ENCODE measurements around the gene UGT2B11.
"Not testable (repeated sequence)": the region's sequence is repeated elsewhere in the genome, so short reads cannot be mapped to it uniquely, and the experiment has no call there.

The UGT2B11 gene

DNA sequence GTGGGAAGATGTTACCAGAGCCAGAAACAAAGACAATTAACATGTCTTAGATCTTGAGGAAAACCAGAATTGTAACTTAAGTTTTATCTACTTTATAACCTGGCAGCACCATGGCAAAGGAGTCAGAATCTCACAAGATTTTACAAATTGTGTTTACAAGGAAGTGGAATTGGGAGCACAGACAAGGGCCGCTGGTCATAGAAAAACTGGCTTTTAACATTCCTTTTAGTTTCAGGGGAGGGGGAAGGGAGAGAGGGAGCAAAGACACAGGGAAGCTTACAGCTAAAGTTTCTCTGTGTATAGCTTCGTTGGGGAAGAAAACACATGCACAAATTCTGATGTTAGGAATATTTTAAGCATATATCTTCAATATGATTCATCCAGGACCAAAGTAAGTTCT lies 10.3 kb upstream of the UGT2B11 start:
- no peak for TF ChIP-seq CTCF (IDR thresholded peaks at IDR 0.05)
- no peaks in the 10 kb centered on the region for H3K4me1 ChIP-seq (ENCODE audit: control insufficient read depth in 1 of 2, insufficient read depth in 1 of 2, low read depth in 1 of 2, low read length in 1 of 2)
- H3K9me3 ChIP-seq, result no peaks in the 10 kb centered on the region
- H3K36me3 ChIP-seq, result no peaks in the 10 kb centered on the region
- H3K27me3 ChIP-seq, result no peaks in the 10 kb centered on the region
- no peak overlapping the region for H3K27ac ChIP-seq
- H3K4me3 ChIP-seq (ENCODE audit: low read depth in 1 of 2, low read length in 1 of 2), result no peak overlapping the region

DNA sequence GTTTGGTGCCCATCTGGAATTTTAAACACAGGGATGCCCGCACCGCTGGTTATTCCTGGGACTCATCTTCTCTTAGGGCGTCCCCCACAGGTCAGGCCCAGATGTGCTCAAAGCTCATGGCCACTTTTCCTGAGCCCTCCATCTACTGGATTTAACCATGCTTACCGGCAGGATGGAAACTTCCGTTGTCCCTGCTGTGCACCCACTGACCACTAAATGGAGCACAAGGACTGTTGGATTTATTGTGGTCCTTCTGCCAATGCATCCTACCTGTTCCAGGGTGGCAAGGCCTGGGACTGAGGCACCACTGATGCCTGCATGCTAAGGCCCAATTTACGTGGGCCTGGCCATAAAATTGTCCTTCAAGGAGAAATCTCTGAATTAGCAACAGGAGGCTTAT lies 8.7 kb upstream of the UGT2B11 start:
- not testable (repeated sequence) for H3K27ac ChIP-seq; H3K9me3 ChIP-seq; H3K27me3 ChIP-seq; H3K36me3 ChIP-seq; H3K4me1 ChIP-seq (ENCODE audit: control insufficient read depth in 1 of 2, insufficient read depth in 1 of 2, low read depth in 1 of 2, low read length in 1 of 2); H3K4me3 ChIP-seq (ENCODE audit: low read depth in 1 of 2, low read length in 1 of 2)

GRCh38 chr4:69218491-69218890 lies 3.9 kb upstream of the UGT2B11 start:
- H3K4me1 ChIP-seq (ENCODE audit: control insufficient read depth in 1 of 2, insufficient read depth in 1 of 2, low read depth in 1 of 2, low read length in 1 of 2); H3K27ac ChIP-seq; H3K36me3 ChIP-seq; H3K27me3 ChIP-seq; H3K9me3 ChIP-seq; H3K4me3 ChIP-seq (ENCODE audit: low read depth in 1 of 2, low read length in 1 of 2): not testable (repeated sequence)

- Histone ChIP-seq H3K9me3 (no peaks in the 10 kb centered on the region), H3K27ac (no peak overlapping the region), H3K4me3 (ENCODE audit: low read depth in 1 of 2, low read length in 1 of 2) (no peak overlapping the region), H3K36me3 (no peaks in the 10 kb centered on the region), H3K4me1 (ENCODE audit: control insufficient read depth in 1 of 2, insufficient read depth in 1 of 2, low read depth in 1 of 2, low read length in 1 of 2) (no peaks in the 10 kb centered on the region), H3K27me3 (no peaks in the 10 kb centered on the region)
- no peak for TF ChIP-seq CTCF (IDR thresholded peaks at IDR 0.05)
Measured at GRCh38 chr4:69210911-69211310, 3.6 kb downstream of the UGT2B11 start.

- H3K9me3 ChIP-seq; H3K36me3 ChIP-seq; H3K4me3 ChIP-seq (ENCODE audit: low read depth in 1 of 2, low read length in 1 of 2); H3K27me3 ChIP-seq; H3K4me1 ChIP-seq (ENCODE audit: control insufficient read depth in 1 of 2, insufficient read depth in 1 of 2, low read depth in 1 of 2, low read length in 1 of 2); H3K27ac ChIP-seq: not testable (repeated sequence)
Measured at GRCh38 chr4:69198506-69198905, 16.0 kb downstream of the UGT2B11 start.

DNA sequence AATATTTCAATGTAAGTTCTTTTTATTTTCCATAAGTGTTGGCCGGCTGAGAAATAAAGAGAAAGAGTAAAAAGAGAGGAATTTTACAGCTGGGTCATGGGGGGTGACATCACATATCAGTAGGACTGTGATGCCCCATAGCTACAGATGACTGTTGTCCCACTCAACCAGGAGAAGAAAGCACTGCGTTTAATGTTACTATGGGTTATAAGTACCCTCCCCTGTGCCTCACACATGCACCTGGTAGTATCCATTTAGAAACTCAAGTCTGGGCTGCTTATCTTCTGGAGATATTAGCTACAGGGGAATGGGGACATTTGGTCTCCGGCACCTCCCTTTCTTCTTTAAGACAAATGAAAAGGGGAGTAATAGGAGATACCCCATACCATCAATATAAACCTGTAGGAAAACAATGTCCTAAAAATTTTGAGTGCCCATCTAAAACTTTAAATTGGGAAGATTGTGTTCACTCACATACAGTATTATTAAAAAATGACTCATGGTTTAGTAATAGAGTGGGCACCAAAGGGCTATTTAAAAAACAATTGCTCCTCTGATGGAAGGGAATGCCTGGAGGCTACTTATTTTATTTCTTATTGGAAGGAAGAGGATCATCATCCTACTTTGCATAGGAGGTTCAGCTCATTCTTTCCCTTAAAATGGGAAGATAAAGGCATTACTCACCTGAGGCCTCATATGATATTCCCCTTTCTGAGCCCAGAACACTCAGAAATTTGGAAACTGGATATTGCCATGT lies 18.2 kb downstream of the UGT2B11 start:
- no peaks in the 10 kb centered on the region for H3K9me3 ChIP-seq
- H3K4me1 ChIP-seq (ENCODE audit: control insufficient read depth in 1 of 2, insufficient read depth in 1 of 2, low read depth in 1 of 2, low read length in 1 of 2), result no peaks in the 10 kb centered on the region
- H3K27me3 ChIP-seq, result no peaks in the 10 kb centered on the region
- no peak overlapping the region for H3K27ac ChIP-seq
- no peak for TF ChIP-seq CTCF (IDR thresholded peaks at IDR 0.05)
- H3K4me3 ChIP-seq (ENCODE audit: low read depth in 1 of 2, low read length in 1 of 2), result no peak overlapping the region
- no peaks in the 10 kb centered on the region for H3K36me3 ChIP-seq

GRCh38 chr4:69194166-69194565 lies 20.4 kb downstream of the UGT2B11 start:
- no peaks in the 10 kb centered on the region for H3K36me3 ChIP-seq
- no peak overlapping the region for H3K4me3 ChIP-seq (ENCODE audit: low read depth in 1 of 2, low read length in 1 of 2)
- no peaks in the 10 kb centered on the region for H3K27me3 ChIP-seq
- no peak overlapping the region for H3K27ac ChIP-seq
- no peaks in the 10 kb centered on the region for H3K9me3 ChIP-seq
- no peaks in the 10 kb centered on the region for H3K4me1 ChIP-seq (ENCODE audit: control insufficient read depth in 1 of 2, insufficient read depth in 1 of 2, low read depth in 1 of 2, low read length in 1 of 2)
- TF ChIP-seq CTCF (IDR thresholded peaks at IDR 0.05), result no peak

GRCh38 chr4:69191905-69192304 lies 22.6 kb downstream of the UGT2B11 start:
- H3K27me3 ChIP-seq; H3K4me3 ChIP-seq (ENCODE audit: low read depth in 1 of 2, low read length in 1 of 2); H3K27ac ChIP-seq; H3K4me1 ChIP-seq (ENCODE audit: control insufficient read depth in 1 of 2, insufficient read depth in 1 of 2, low read depth in 1 of 2, low read length in 1 of 2); H3K36me3 ChIP-seq; H3K9me3 ChIP-seq: not testable (repeated sequence)

GRCh38 chr4:69190621-69191020 lies 23.9 kb downstream of the UGT2B11 start:
- H3K4me1 ChIP-seq (ENCODE audit: control insufficient read depth in 1 of 2, insufficient read depth in 1 of 2, low read depth in 1 of 2, low read length in 1 of 2); H3K36me3 ChIP-seq; H3K9me3 ChIP-seq; H3K27ac ChIP-seq; H3K27me3 ChIP-seq; H3K4me3 ChIP-seq (ENCODE audit: low read depth in 1 of 2, low read length in 1 of 2): not testable (repeated sequence)

DNA sequence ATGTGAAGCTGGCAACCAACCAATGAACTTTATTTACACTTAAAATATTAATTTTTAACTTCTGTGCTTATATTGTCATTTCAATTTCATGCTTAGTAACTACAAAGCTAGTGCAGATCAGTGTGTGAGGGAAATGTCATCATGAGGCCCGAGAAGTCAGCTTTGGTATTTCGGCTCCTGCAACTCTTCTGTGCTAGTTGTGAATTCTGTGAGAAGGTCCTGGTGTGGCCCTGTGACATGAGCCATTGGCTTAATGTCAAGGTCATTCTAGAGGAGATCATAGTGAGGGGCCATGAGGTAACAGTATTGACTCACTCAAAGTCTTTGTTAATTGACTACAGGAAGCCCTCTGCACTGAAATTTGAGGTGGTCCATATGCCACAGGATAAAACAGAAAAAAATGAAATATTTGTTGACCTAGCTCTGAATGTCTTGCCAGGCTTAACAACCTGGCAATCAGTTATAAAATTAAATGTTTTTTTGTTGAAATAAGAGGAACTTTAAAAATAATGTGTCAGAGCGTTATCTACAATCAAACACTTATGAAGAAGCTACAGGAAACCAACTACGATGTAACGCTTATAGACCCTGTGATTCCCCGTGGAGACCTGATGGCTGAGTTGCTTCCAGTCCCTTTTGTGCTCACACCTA lies 32.9 kb downstream of the UGT2B11 start:
- not testable (repeated sequence) for H3K27me3 ChIP-seq; H3K4me1 ChIP-seq (ENCODE audit: control insufficient read depth in 1 of 2, insufficient read depth in 1 of 2, low read depth in 1 of 2, low read length in 1 of 2); H3K9me3 ChIP-seq; H3K36me3 ChIP-seq; H3K27ac ChIP-seq; H3K4me3 ChIP-seq (ENCODE audit: low read depth in 1 of 2, low read length in 1 of 2)
